ENCODE measurements around the gene INS. TPM values are rescaled to one million over a fixed set of nuclear protein-coding genes. Genes with fewer than 3 reads are reported as not detected.
A peak's percentile ranks its signal among the peaks of the same experiment; 100 is the strongest.

The INS gene
- total RNA-seq, 4 donors from 2014 or later = not detected

DNA sequence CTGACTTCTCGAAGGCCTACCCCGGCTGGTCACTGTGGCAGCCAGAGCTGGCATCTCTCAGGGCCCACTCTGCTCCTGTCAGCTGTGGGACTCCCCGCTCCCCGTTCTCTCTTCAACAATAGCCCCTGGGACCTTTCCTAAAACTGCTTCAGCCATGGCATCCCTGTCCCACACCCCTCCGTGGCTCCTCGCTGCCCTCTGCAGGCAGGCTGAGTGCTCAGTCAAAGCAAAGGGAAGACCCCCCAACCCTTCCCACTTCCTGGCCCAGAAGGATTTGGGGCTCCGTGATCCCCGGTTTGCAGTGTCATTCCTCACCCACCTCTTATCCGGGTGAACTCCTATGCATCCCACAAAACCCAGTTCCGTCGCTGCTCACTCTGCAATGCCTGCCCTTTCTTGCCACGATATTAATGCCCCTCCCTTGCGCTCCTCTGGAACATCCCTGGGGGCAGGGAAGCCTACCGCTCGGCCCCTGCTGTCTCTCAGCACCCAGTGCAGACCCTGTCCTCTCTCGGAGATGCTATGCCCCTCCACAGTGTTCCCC is 12.2 kb upstream of the INS start:
- no peak for DNase-seq
- Histone ChIP-seq H3K27ac (no peak overlapping the region), H3K36me3 (no peaks in the 10 kb centered on the region), H3K4me3 (no peak overlapping the region), H3K9me3 (no peaks in the 10 kb centered on the region), H3K27me3 (peaks cover 0 to 64% (median 3%) of the 10 kb centered on the region in 4 donors), H3K4me1 (peaks cover 0 to 39% (median 9%) of the 10 kb centered on the region in 3 donors)
- intact Hi-C loops (cut with DNase I) = no loop called here
- 73 to 85% methylated on average over 11 to 13 of the region's 16 CpGs for WGBS, 2 donors
- TF ChIP-seq, protein P1, sequence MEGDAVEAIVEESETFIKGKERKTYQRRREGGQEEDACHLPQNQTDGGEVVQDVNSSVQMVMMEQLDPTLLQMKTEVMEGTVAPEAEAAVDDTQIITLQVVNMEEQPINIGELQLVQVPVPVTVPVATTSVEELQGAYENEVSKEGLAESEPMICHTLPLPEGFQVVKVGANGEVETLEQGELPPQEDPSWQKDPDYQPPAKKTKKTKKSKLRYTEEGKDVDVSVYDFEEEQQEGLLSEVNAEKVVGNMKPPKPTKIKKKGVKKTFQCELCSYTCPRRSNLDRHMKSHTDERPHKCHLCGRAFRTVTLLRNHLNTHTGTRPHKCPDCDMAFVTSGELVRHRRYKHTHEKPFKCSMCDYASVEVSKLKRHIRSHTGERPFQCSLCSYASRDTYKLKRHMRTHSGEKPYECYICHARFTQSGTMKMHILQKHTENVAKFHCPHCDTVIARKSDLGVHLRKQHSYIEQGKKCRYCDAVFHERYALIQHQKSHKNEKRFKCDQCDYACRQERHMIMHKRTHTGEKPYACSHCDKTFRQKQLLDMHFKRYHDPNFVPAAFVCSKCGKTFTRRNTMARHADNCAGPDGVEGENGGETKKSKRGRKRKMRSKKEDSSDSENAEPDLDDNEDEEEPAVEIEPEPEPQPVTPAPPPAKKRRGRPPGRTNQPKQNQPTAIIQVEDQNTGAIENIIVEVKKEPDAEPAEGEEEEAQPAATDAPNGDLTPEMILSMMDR (IDR thresholded peaks at IDR 0.05) = peak in 1 of 6 experiments; percentile 28
- no peak for TF ChIP-seq POLR2A (IDR thresholded peaks at IDR 0.05)

DNA sequence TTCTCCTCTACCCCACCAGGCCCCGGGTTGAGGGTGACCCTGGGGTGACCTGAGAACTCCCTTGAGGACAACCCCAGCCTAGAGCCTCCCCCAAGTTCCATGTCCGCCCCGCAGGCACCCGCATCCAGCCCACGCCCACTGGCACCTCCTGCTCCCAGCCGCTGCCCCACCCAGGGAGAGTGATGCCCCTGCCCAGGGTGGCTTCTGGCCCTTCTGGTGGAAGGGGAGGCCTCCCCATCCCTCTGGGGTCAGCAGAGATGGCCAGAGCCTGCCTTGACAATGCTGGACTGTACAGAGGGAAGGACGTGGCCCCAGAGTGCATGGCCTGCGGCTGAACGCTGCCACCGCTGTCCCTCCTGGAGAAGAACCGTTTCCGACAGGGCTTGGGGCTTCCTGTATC is 11.7 kb upstream of the INS start:
- H3K9me3 ChIP-seq = no peaks in the 10 kb centered on the region
- H3K27ac ChIP-seq = no peak overlapping the region
- intact Hi-C loops (cut with DNase I) = no loop called here
- H3K4me1 ChIP-seq = peaks cover 0 to 38% (median 9%) of the 10 kb centered on the region in 3 donors
- DNase-seq = no peak
- peaks cover 0 to 67% (median 3%) of the 10 kb centered on the region in 4 donors for H3K27me3 ChIP-seq
- no peak for TF ChIP-seq POLR2A (IDR thresholded peaks at IDR 0.05)
- TF ChIP-seq, protein P1 (IDR thresholded peaks at IDR 0.05) = no peak
- WGBS, 2 donors = 74% methylated on average over 3 of the region's 12 CpGs; no CpG with 5 or more reads in 1 of the 2 donors
- no peak overlapping the region for H3K4me3 ChIP-seq
- H3K36me3 ChIP-seq = no peaks in the 10 kb centered on the region

DNA sequence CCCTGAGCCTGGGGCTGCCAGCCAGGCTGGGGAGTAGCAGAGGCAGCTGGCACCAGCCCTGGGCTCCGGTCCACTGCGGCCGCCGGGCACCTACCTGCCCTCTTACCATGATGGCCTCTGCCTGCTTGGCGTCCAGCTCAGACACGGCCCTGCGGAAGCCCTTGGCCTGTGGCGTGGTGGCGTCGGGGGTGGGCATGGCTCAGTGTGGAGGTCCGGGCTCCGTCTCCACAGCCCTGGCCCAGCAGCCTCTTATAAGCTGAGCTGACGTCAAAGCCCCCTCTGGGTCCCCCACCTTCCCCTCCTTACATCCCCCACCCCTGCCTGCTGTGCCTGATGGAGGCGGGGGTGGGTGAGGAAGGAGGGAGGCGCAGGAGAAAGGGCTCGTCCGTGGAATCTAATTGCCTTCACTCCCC is 10.6 kb upstream of the INS start, which contains the start of gene TH:
Gene TH, minus strand, starts transcription at position 225 of the 413 bp plus-strand sequence. Its CDS starts 29 bp downstream, at position 196.
- 83% methylated on average over 8 of the region's 17 CpGs; no CpG with 5 or more reads in 1 of the 2 donors for whole genome bisulfite sequencing, 2 donors
- H3K27me3 ChIP-seq = peaks cover 0 to 78% (median 3%) of the 10 kb centered on the region in 4 donors
- TF ChIP-seq POLR2A (IDR thresholded peaks at IDR 0.05) = no peak
- TF ChIP-seq, protein P1 (IDR thresholded peaks at IDR 0.05) = no peak

DNA sequence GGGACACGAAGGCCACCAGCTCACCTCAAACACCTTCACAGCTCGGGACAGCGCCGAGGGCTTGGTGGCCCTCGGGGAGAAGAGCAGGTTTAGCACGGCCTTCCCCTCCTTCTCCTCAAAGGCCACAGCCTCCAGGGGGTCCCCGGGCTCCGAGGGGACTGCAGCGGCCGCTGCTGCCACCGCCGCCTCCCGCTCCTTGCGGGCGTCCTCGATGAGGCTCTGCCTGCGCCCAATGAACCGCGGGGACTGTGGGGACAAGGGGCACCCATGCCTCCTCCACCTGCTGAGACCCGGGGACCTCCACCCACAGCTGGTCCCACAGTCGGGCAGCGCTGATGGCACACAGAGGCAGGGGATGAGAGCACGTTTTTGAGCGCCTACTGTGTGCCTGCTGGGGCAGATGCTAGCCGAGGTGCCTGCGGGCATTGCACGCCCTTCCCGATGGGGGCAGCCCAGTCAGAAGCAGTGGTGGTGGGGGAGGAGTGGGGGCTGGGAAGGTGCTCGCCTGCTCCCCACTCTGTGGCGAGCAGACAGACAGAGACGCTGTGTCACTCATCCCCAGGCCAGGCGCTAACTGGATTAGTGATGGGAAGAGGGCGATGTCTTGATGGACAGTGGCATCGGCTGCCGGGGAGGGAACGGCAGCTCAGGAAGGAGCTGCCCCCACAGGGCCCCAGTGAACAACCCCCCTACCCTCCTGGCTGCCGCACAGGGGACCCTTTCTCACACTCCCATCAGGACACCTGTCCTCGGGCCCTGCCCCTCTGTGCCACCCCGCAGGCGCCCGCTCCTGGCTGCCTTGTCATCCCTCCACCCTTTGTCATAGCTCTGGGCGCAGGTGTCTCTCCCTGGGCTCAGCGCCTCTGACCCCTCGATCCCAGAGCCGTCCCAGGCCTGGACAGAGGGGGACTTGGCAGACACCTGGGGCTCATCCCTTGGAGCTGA is 8.9 kb upstream of the INS start:
- H3K9me3 ChIP-seq = no peaks in the 10 kb centered on the region
- no peaks in the 10 kb centered on the region for H3K36me3 ChIP-seq
- H3K4me3 ChIP-seq = no peak overlapping the region
- H3K4me1 ChIP-seq = peaks cover 6 to 37% (median 8%) of the 10 kb centered on the region in 3 donors
- H3K27ac ChIP-seq = no peak overlapping the region
- peaks cover 0 to 95% (median 3%) of the 10 kb centered on the region in 4 donors for H3K27me3 ChIP-seq
- DNase-seq = no peak
- TF ChIP-seq POLR2A (IDR thresholded peaks at IDR 0.05) = no peak
- TF ChIP-seq, protein P1 (IDR thresholded peaks at IDR 0.05) = no peak
- WGBS, 2 donors = 20 to 72% methylated on average over 2 to 9 of the region's 45 CpGs
- intact Hi-C loops (cut with DNase I) = no loop called here

More for the DNA sequence above, 10.6 kb upstream of the INS start, which contains the start of gene TH:
- Histone ChIP-seq H3K36me3 (no peaks in the 10 kb centered on the region), H3K9me3 (no peaks in the 10 kb centered on the region), H3K4me1 (peaks cover 3 to 40% (median 10%) of the 10 kb centered on the region in 3 donors), H3K4me3 (no peak within 1 kb of the TSS), H3K27ac (no peak within 1 kb of the TSS)
- DNase-seq = no peak
- intact Hi-C loops (cut with DNase I) = no loop called here

DNA sequence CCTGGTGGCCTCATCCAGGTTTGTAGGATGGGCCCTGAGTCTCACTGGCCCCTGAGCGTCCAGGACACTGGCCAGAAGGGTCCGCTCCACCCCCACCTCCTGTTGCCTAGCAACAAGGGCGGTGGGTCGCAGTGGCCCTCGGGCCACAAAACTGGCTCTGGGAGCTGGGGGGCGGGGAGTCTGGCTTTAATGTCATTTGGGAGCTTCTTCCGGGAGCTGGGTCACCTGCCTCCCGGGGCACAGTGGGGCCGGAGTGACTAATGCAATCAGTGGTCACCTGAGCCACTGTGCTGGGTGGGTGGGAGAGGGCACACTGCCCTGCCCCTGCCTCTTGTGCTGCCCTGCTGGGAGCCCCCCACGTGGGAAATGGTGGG is 8.0 kb upstream of the INS start:
- TF ChIP-seq, protein P1 (IDR thresholded peaks at IDR 0.05) = no peak
- no peak for TF ChIP-seq POLR2A (IDR thresholded peaks at IDR 0.05)
- no peak overlapping the region for H3K4me3 ChIP-seq
- no peak for DNase-seq
- intact Hi-C loops (cut with DNase I) = no loop called here
- no CpG with 5 or more reads among the region's 10 CpGs for WGBS, 2 donors
- peaks cover 0 to 96% (median 3%) of the 10 kb centered on the region in 4 donors for H3K27me3 ChIP-seq
- H3K36me3 ChIP-seq = no peaks in the 10 kb centered on the region
- H3K27ac ChIP-seq = peak overlapping the region in 1 of 4 donors; percentile 70
- H3K4me1 ChIP-seq = peaks cover 6 to 37% (median 8%) of the 10 kb centered on the region in 3 donors
- no peaks in the 10 kb centered on the region for H3K9me3 ChIP-seq

Data from esophagus squamous epithelium (tissue), 5 donors.